Dendritic cell treated with granulocyte-macrophage colony-stimulating factor and Interleukin-4, amounts not matched to agents 40 ng/mL and 50 ng/mL, for 4 days (primary cell): ENCODE results near the gene LRPPRC.

Experiments
- H3K27ac Mint-ChIP-seq: one replicate; pipeline ENCODE4 v1.8.0; 2022; ENCODE audit warnings: mild to moderate bottlenecking, mixed read lengths
- H3K27me3 Mint-ChIP-seq: one replicate; pipeline ENCODE4 v1.8.0; 2022; ENCODE audit warnings: mild to moderate bottlenecking, mixed read lengths
- H3K36me3 Mint-ChIP-seq: one replicate; pipeline ENCODE4 v1.8.0; 2022; ENCODE audit warnings: low read depth, mixed read lengths
- H3K4me1 Mint-ChIP-seq: one replicate; pipeline ENCODE4 v1.8.0; 2022; ENCODE audit warnings: low read depth, mixed read lengths
- H3K4me3 Mint-ChIP-seq: one replicate; pipeline ENCODE4 v1.8.0; 2022; ENCODE audit warnings: mild to moderate bottlenecking, moderate library complexity, mixed read lengths
- H3K9me3 Mint-ChIP-seq: one replicate; pipeline ENCODE4 v1.8.0; 2022; ENCODE audit warnings: mixed read lengths
- intact Hi-C: fragments of 100-400 bp; cut with micrococcal nuclease; formaldehyde crosslinking; loops from one replicate; pipeline ENCODE4 v1.15.0; 2022

LRPPRC gene

DNA sequence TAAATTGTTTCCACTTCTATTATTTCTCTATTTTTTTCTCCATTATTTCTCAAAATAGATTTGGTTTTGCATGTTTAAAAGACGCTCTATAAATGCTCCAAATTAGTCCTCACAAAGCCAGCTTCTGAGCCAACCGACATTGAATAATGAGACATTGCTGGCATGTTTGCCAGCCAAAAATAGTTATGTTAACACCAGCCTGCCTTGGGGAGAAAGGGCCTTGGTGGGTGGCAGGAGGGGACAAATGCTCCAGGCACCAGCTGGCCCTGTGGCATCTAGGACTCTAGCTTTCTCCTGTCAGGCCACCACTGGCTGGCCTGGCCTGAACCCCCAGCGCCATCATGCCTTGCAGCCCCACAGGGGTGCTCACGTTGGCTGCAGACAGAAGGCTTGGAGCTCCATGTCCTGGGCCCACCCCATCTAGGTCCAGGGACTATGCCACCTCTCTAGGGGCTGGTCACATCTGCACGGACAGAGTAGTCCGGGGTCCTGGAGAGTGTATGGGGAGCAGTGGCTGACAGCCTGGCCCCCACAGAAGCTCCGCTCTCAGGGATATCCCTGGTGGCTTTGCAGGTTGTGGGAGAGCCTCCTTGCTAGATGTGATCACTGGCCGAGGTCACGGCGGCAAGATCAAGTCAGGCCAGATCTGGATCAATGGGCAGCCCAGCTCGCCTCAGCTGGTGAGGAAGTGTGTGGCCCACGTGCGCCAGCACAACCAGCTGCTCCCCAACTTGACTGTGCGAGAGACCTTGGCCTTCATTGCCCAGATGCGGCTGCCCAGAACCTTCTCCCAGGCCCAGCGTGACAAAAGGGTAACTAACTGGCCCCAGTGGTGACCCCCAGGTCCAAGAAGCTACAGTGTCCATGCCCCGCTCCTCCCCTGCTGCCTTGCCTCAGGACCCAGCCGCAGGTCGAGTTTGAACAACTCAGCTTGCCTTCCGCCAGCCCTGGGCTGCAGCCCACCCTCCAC, 144.5 kb downstream of the LRPPRC start:
- no peaks in the 10 kb centered on the region for H3K4me1 Mint-ChIP-seq
- peaks cover 11% of the 10 kb centered on the region for H3K27me3 Mint-ChIP-seq
- H3K9me3 Mint-ChIP-seq = no peaks in the 10 kb centered on the region
- no peaks in the 10 kb centered on the region for H3K36me3 Mint-ChIP-seq
- intact Hi-C loops = no loop called here
- no peak overlapping the region for H3K27ac Mint-ChIP-seq
- H3K4me3 Mint-ChIP-seq = no peak overlapping the region

DNA sequence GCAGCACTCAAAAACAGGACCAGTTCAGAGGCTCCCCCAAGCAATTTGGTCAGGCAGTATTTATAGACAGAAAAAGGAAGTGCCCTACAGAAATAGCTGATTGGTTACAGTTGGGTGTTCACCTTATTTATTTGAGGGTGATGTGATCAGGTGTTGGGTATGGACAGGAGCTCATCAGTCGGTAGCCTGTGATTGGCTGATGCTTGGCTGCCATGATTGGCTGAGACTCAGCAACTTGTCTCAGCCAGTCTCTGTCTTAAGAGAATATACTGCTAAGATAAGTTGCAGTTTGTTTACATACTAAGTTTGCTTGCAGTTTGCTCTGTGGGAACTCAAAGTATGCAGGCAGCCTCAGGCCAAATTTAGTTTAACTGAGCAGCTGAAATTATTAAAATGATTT, 147.6 kb downstream of the LRPPRC start:
- H3K4me1 Mint-ChIP-seq = no peaks in the 10 kb centered on the region
- H3K4me3 Mint-ChIP-seq = no peak overlapping the region
- H3K27ac Mint-ChIP-seq = no peak overlapping the region
- H3K9me3 Mint-ChIP-seq = no peaks in the 10 kb centered on the region
- peaks cover 2% of the 10 kb centered on the region for H3K27me3 Mint-ChIP-seq
- intact Hi-C loops = no loop called here
- no peaks in the 10 kb centered on the region for H3K36me3 Mint-ChIP-seq

DNA sequence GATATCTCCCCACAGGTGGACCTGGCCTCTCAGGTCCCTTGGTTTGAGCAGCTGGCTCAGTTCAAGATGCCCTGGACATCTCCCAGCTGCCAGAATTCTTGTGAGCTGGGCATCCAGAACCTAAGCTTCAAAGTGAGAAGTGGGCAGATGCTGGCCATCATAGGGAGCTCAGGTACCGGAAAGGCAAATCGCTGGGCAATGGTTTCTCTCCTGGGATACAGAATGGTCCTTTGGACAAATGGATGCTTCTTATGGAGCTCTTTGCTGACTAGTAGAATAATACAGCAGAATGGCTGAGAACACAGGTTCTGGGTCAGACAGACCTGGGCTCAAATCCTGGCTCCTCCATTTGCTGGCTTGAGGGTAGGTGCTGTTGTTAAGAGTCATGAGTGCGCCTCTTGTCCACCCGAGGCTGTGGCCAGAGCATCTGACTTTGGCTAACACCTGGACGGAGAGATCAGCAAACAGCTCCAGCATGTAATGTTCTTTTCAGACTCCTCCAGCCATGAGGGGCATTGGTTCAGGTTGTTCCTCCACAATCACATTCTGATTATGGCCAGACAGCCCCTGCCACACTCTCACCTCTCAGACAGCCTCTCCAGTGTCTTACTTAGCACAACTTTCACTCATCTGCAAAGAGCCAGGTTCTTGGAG, 149.5 kb downstream of the LRPPRC start:
- H3K9me3 Mint-ChIP-seq = no peaks in the 10 kb centered on the region
- no peak overlapping the region for H3K4me3 Mint-ChIP-seq
- no peaks in the 10 kb centered on the region for H3K4me1 Mint-ChIP-seq
- H3K27ac Mint-ChIP-seq = no peak overlapping the region
- no peaks in the 10 kb centered on the region for H3K36me3 Mint-ChIP-seq
- H3K27me3 Mint-ChIP-seq = peaks cover 2% of the 10 kb centered on the region
- intact Hi-C loops = no loop called here

DNA sequence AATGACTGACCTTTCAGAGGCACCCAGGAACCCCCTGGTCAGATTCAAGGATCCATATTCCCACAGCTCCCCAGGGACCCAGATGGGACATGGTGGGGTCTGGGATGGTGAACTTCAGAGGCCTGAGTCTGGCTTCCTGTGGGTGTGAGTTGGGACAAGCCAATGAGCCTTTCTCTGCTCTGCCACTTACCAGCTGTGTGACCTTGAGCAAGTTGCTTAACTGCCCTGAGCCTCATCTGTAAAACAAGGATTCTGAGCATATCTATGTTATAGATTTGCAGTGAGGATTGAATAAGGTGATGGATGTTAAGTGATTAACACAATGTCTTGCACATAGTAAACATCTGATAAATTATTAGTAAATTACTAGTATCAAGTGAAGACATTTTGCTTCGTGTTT, 150.6 kb downstream of the LRPPRC start:
- intact Hi-C loops = no loop called here
- H3K36me3 Mint-ChIP-seq = no peaks in the 10 kb centered on the region
- H3K4me3 Mint-ChIP-seq = no peak overlapping the region
- H3K27ac Mint-ChIP-seq = no peak overlapping the region
- peaks cover 2% of the 10 kb centered on the region for H3K27me3 Mint-ChIP-seq
- H3K9me3 Mint-ChIP-seq = no peaks in the 10 kb centered on the region
- no peaks in the 10 kb centered on the region for H3K4me1 Mint-ChIP-seq

DNA sequence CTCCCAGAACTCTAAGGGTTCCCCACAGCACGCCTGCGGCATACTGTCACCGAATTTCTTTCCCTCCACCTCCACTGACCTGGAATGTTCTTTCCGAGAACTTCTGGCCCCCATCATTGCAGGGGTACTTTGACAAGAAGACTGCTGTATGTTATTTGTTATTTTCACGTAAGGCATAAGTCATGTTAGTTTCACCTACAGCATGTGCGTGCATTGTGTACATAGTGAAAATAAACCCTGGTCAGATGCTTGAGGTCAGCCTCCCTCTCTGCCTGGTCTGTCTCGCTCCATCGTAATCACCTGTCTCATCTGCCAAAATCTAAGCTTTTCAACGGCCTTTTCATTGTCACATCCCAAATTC, 152.9 kb downstream of the LRPPRC start:
- H3K27me3 Mint-ChIP-seq = peaks cover 2% of the 10 kb centered on the region
- intact Hi-C loops = no loop called here
- no peaks in the 10 kb centered on the region for H3K36me3 Mint-ChIP-seq
- no peaks in the 10 kb centered on the region for H3K4me1 Mint-ChIP-seq
- H3K4me3 Mint-ChIP-seq = no peak overlapping the region
- H3K9me3 Mint-ChIP-seq = no peaks in the 10 kb centered on the region
- no peak overlapping the region for H3K27ac Mint-ChIP-seq

DNA sequence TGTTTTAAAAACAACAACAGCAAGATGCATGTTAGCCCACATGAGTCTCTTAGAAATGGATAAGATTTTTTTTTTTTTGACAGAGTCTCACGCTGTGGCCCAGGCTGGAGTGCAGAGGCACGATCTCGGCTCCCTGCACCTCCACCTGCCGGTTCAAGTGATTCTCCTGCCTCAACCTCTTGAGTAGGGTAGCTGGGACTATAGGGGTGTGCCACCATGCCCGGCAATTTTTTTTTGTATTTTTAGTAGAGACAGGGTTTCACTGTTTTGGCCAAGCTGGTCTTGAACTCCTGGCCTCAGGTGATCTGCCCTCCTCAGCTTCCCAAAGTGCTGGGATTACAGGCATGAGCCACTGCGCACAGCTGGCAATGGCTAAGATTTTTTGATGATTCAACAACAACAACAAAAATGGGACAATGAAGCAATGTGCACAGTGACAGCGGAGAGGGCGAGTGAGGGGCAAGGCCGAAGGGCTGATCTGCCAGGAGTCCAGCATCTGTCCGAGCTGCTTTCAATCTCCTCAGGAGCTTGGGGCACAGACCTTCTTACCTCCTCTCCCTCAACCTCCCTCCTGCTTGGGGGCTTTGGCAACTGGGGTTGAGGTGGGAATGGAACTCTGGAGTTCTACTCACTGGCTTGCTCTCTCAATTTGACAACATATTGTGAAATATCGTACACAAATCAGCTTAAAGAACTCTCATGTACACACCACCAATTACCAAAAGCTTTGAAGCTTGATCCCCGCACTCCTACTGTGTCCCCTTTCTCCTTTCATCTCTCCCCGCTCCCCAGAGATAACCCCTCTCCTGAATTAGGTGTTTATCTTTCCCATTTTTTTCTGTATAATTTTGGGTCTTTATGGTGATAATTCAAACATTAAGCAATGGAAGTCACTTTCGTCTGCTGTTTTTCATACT, 153.6 kb downstream of the LRPPRC start:
- no peaks in the 10 kb centered on the region for H3K9me3 Mint-ChIP-seq
- H3K27ac Mint-ChIP-seq = no peak overlapping the region
- H3K4me3 Mint-ChIP-seq = no peak overlapping the region
- H3K36me3 Mint-ChIP-seq = no peaks in the 10 kb centered on the region
- no peaks in the 10 kb centered on the region for H3K4me1 Mint-ChIP-seq
- H3K27me3 Mint-ChIP-seq = peaks cover 1% of the 10 kb centered on the region
- intact Hi-C loops = no loop called here

DNA sequence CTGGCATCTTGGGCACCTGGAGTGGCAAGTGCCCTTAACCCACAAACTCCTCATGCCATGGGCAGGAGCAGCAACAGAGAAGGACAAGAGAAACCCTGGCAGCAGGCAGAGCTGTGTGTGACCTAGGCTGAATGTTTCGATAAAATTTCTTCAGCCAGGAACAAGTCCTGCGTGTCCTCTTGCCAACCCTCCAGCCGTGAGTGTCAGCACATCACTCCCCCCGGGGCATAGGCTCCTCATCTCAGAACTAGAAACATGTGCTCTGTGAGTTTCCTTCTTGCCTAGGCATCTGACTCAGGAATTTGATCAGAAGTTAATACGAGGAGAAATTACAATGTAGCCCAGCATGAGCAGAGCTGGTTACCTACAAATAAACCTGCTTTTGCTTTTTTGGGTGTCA, 154.8 kb downstream of the LRPPRC start:
- Mint-ChIP-seq H3K27me3 (peaks cover 4% of the 10 kb centered on the region), H3K36me3 (no peaks in the 10 kb centered on the region), H3K27ac (no peak overlapping the region), H3K4me3 (no peak overlapping the region), H3K4me1 (no peaks in the 10 kb centered on the region), H3K9me3 (no peaks in the 10 kb centered on the region)
- intact Hi-C loops = no loop called here

DNA sequence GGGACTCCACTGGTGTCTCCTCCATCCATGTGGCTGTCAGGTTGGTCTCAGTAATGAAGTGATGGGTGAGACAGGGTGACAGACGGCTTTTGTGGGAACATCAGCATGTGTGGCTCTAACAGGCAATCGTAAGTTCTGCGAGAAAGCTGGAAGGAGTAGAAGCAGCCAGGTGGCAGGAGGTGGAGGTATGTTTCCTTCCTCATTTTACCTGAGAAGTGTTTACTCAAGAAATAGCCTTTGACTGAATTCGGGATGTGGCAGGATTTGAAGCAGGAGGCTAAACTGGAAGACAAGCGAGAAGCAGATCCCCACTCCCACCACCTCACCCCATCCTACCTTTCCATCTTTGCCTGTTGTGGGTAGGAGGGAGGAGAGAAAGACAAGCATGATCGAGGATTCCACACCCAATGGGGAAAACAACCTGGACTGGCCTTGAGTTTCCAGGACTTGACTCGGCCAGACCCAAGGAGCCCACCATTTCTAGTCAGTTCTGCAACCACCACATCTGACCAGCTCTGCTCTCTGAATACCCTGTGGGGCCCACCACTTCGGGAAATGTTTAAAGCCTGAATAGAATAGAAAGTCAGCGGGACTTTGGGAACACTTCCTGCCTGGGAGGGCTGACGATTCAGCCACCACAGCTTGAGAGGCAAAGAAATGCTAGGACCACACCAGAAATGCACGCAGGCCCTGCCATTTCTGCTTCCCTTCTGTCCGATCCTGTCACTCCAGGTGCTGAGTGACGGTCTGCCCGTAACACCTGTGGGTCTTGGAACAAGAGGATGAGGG, 155.8 kb downstream of the LRPPRC start:
- H3K4me1 Mint-ChIP-seq = no peaks in the 10 kb centered on the region
- intact Hi-C loops = no loop called here
- H3K4me3 Mint-ChIP-seq = no peak overlapping the region
- H3K27ac Mint-ChIP-seq = no peak overlapping the region
- H3K36me3 Mint-ChIP-seq = no peaks in the 10 kb centered on the region
- no peaks in the 10 kb centered on the region for H3K9me3 Mint-ChIP-seq
- peaks cover 5% of the 10 kb centered on the region for H3K27me3 Mint-ChIP-seq

DNA sequence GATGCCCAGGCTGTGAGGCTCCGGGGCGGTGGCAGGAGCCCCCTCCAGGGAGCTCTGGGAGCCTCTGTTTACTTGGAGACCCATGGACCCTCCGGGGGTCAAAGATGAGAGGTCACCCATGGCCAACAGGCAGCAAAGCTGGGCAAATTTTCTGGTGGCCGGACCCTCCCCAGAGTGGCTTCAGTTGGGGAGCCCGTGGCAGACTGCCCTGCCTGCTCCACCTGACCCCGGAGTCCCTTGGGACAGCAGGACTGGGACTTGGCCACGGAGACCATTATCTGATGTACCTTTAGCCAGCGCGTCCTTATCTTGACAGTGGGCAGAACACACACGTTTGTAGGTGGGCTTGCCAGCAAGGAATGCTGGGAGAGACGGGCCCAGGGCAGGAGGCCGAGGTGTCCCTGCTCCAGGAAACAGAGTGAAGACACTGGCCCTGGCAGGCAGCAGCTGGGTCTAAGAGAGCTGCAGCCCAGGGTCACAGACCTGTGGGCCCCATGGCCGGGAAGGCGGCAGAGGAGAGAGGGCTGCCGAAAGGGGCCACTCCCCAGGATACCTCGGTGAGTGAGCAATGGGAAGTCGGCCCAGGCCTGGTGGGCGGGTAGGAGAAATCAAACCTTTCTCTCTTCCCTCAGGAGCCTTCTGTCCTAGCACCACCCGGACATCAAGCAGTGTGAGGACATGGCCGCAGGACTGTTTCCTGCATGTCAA, 157.1 kb downstream of the LRPPRC start, which contains the start of the genes ABCG5 and ABCG8:
Gene ABCG5 (minus strand): TSS at position 280 of the 708 bp plus-strand sequence. CDS start 160 bp downstream, at position 120.
Gene ABCG8 (plus strand): TSS at position 412 of the 708 bp plus-strand sequence. CDS start 83 bp downstream, at position 495.
- Mint-ChIP-seq H3K4me1 (no peaks in the 10 kb centered on the region), H3K9me3 (no peaks in the 10 kb centered on the region), H3K36me3 (no peaks in the 10 kb centered on the region), H3K27me3 (peaks cover 7% of the 10 kb centered on the region), H3K4me3 (no peak within 1 kb of the TSS), H3K27ac (no peak within 1 kb of the TSS)
- intact Hi-C loops = no loop called here

DNA sequence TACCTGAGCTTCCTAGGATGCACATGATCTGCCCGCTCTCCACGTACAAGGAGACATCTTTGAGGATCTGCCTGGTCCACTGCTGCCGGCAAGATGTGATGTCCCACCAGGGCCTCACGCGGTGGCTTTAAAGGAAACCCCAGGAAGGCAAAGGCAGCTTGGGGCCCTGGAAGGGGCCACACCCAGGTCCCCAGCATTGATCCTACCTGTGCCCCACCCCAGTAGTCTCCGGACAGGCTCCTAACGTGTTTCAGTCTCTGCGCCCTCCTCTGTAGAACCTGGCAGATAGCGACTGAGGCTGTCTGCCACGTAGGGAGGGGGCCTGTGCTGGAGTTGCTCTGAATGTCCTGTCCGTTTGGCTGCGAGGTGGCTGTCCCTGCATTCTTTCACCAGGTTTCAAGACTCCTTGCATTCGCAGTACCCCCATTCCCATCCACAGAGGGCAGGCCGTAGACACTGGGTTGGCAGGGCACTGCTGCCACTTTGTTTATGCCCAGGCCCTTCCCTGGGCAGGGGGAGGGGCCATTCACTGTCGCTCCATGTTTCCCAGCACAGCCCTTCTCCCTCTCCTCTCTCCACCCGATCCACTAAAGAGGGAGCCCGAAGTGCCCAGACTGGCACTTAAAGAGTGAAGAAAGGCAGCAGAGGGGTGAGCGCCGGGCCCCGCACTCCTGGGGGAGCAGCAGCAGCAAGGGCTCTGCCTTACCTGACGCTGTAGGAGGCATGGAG, 157.8 kb downstream of the LRPPRC start:
- Mint-ChIP-seq H3K27me3 (peaks cover 9% of the 10 kb centered on the region), H3K36me3 (no peaks in the 10 kb centered on the region), H3K4me1 (no peaks in the 10 kb centered on the region), H3K27ac (no peak overlapping the region), H3K9me3 (no peaks in the 10 kb centered on the region), H3K4me3 (no peak overlapping the region)
- intact Hi-C loops = no loop called here

DNA sequence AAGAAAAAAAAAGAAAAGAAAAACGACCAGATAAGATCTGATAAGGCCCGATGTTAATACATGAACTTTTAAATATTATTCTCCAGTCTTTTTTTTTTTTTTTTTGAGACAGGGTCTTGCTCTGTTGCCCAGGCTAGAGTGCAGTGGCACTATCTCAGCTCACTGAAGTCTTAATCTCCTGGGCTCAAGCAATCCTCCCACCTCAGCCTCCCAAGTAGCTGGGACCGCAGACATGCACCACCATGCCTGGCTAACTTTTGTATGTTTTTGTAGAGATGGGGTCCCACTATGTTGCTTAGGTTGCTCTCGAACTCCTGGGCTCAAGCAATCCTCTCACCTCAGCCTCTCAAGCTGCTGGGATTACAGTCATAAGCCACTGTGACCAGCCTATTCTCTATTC, 158.8 kb downstream of the LRPPRC start:
- Mint-ChIP-seq H3K27me3 (peaks cover 19% of the 10 kb centered on the region), H3K4me1 (no peaks in the 10 kb centered on the region), H3K4me3 (no peak overlapping the region), H3K36me3 (no peaks in the 10 kb centered on the region), H3K27ac (no peak overlapping the region), H3K9me3 (no peaks in the 10 kb centered on the region)
- intact Hi-C loops = no loop called here
